Breast epithelium (tissue), 3 donors: ENCODE results near the gene MARCHF3.

Experiments
- CTCF ChIP-seq, 3 donors: fragments of 450-650 bp; IDR thresholded peaks; one replicate each; pipeline ENCODE4 v1.5.1; 2016 to 2017; ENCODE audit warnings: antibody characterized with exemption in 3 of 3, mild to moderate bottlenecking in 3 of 3, moderate library complexity in 3 of 3
- POLR2A ChIP-seq: fragments of 450-650 bp; IDR thresholded peaks from one replicate; pipeline ENCODE4 v1.6.1; 2016; ENCODE audit warnings: antibody characterized with exemption, mild to moderate bottlenecking, moderate library complexity
- POLR2AphosphoS5 ChIP-seq, 3 donors: sonication (generic); formaldehyde crosslinking; IDR thresholded peaks; one replicate each; pipeline ENCODE4 v1.6.1; 2017; ENCODE audit warnings: antibody characterized with exemption in 3 of 3

- TF ChIP-seq CTCF (IDR thresholded peaks at IDR 0.05) (no peak), POLR2A (no peak), POLR2AphosphoS5 (IDR thresholded peaks at IDR 0.05) (no peak)
These were observed 142.2 kb downstream of the MARCHF3 start for GRCh38 chr5:126888175-126888574.
